Heart left ventricle (tissue), 13 donors: ENCODE results near the gene SNRPE.

Source experiments
- CTCF ChIP-seq, 12 donors: fragments of 200-600 bp; sonication (generic) in 4 of 12; IDR thresholded peaks; one replicate each; pipeline versions ENCODE4 v1.5.0 to v1.8.0; 2018 to 2022; ENCODE audit warnings: antibody characterized with exemption in 12 of 12, mild to moderate bottlenecking in 5 of 12
- POLR2A ChIP-seq, 2 donors: fragments of 450-650 bp; IDR thresholded peaks; one replicate each; pipeline ENCODE4 v1.6.1; 2017; ENCODE audit warnings: antibody characterized with exemption in 2 of 2, mild to moderate bottlenecking in 2 of 2, moderate library complexity in 2 of 2
- donor health status: ischemic (EF 13 %, LVEDD 7.1; RV severe dilation, severe dysfunction).
- donor health status: DM: no; HTN: yes; CAD: no.
- donor health status: DM: no; HTN: no; CAD: no.
- donor health status: ischemic (EF 25% LVEDD 6.9; RV normal size, moderate dysfunction).
- donor health status: ischemic (EF 25% LVEDD 5.7; RV mildly dilated, moderate dysfunction).
- donor health status: ischemic (EF 35%, LVEDD 5.7; RV mildly dilated, moderate dysfunction).
- donor health status: nonischemic (EF 11% LVEDD 7.7; RV severe dilation, severe dysfunction).
- donor health status: DM: yes; HTN: yes; CAD: no.
- donor health status: PGD.
- donor health status: ischemic (EF 29% LVEDD 5.4; RV normal size, mild dysfunction).
- donor health status: nonischemic (EF 23%, LVEDD 6.1; RV moderate dilation, normal function).

DNA sequence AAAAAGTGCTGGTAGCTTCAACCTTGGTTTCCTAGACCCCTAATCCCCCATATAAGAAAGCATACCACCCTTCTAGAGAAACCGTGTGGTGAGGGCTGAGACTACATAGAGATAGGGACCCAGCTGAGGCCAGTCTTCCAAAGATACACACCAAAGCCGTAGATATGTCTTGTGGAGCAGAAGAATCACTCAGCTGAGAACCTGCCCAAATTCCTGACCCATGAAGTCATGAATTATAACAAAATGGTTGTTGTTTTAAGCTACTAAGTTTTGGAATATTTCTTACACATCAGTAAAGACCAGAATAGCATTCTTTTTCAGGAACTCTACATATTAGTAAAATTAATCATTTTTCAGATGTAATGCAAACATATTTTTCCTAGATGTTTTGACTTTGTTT lies 3.3 kb upstream of the SNRPE start:
- TF ChIP-seq CTCF (IDR thresholded peaks at IDR 0.05) = no peak
- no peak for TF ChIP-seq POLR2A (IDR thresholded peaks at IDR 0.05)
